ENCODE measurements around the gene FNDC7.
"Not testable (repeated sequence)": the region's sequence is repeated elsewhere in the genome, so short reads cannot be mapped to it uniquely, and the experiment has no call there.

The FNDC7 gene

DNA sequence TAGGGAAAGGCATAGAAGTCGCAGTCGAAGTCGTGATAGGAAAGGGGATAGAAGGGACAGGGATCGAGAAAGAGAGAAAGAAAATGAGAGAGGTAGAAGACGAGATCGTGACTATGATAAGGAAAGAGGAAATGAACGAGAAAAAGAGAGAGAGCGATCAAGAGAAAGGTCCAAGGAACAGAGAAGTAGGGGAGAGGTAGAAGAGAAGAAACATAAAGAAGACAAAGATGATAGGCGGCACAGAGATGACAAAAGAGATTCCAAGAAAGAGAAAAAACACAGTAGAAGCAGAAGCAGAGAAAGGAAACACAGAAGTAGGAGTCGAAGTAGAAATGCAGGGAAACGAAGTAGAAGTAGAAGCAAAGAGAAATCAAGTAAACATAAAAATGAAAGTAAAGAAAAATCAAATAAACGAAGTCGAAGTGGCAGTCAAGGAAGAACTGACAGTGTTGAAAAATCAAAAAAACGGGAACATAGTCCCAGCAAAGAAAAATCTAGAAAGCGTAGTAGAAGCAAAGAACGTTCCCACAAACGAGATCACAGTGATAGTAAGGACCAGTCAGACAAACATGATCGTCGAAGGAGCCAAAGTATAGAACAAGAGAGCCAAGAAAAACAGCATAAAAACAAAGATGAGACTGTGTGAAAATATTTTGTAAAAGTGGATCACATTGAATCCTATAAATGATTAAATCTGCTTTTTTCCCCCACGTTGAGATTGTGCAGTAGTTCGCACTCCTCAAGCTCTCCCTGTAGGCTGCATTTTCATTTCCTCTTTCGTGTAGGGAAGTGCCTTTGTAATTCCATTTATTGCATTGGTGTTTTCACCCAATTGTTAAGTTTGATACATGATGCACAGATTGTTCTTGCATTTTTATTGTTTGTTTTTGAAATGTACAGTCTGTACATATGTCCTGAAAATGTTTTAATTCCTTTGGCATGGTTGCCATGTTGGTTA, 13.1 kb upstream of the FNDC7 start:
- no peak for DNase-seq (ENCODE audit: low spot score)

DNA sequence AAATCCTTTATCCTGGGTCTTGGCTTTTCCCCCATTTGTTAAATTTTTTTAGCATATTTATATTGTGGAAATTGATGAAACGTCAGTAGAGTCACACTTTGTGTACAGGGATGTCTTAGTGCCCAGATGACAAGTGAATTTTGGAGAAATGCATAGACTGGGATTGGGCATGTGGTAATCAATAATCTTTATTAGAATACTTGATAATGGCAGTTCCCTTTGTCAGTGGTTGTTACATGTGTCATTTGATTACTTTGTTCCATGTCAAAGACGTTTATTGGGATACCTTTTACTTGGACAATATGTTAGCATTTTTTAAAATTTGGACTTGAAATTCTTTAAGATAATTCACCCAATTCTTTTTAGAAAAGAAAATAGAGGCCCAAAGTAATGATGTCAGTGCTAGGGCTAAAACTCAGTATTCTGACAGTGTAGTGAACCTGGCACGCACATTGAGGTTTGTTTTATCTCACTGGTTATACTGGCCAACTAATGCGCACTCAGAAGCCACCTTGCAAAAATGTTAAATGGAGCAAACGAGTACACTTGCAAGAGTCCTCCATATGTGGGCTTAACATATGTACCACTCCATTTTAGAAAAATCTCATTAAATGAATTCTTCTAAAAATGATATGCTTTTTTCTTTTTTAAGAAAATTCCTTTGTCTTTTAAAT, 11.4 kb upstream of the FNDC7 start:
- no peak for DNase-seq (ENCODE audit: low spot score)

DNA sequence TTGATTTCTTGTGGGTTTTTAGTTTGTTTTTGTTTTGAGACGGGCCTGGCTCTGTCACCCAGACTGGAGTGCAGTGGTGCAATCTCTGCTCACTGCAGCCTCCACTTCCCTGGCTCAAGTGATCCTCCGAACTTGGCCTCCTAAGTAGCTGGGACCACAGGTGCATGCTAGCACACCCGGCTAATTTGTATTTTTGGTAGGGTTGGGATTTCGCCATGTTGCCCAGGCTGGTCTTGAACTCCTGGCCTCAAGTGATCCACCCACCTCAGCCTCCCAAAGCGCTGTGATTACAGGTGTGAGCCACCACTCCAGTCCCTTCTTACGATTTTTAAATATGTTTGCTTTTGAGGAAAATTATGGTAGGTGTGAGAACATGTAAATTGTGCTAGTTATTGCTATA, 10.6 kb upstream of the FNDC7 start:
- DNase-seq (ENCODE audit: low spot score), result not testable (repeated sequence)

DNA sequence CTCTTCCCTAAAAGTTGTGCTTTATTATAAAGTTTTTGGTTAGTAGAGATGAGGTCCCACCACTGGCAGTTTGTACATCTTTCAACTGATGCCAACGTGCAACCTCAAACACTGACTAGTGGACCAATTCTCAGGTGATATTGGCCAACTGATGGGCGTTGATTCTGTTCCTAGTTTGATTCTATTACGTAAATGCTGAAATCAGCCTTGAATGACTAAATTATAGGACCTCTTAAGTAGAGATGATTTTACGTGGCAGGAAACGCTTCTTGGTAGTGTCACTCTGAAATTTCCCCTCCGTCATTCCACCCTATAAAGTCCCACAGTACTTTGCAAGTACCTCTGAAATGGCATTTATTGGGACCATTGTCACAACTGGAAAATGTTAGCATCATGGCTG, 8.8 kb upstream of the FNDC7 start:
- no peak for DNase-seq (ENCODE audit: low spot score)

DNA sequence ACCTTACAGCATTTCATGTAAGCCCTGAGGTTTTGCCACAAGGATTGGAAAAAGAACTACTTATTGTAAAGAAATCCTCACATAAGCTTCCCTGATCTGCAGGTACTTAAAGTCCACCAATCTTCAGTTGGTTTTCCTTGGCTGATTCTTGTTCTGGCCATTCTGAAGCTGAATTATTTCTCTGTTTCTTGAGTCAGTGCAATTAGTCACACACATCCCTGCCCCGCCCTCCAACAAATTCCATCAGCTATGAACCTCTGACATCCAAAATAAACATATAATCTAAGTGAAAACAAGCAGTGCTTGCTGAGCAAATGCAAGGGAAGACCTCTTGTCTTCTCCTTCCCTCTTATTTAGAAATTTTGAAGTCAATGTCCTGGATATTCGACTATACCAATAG, 8.2 kb upstream of the FNDC7 start:
- no peak for DNase-seq (ENCODE audit: low spot score)

DNA sequence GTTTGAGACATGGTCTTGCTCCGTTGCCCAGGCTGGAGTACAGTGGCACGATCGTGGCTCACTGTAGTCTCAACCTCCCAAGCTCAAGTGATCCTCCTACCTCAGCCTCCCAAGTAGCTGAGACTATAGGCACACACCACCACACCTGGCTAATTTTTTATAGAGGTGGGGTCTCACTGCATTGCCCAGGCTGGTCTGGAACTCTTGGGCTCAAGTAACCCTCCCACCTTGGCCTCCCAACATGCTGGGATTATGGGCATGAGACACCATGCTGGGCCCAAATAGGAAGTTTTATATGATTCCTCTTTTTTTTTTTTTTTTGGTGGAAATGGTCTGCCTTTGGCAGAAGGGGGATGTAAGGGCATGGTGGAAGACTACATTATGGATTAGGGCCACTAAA, 6.1 kb upstream of the FNDC7 start:
- DNase-seq (ENCODE audit: low spot score), result no peak

DNA sequence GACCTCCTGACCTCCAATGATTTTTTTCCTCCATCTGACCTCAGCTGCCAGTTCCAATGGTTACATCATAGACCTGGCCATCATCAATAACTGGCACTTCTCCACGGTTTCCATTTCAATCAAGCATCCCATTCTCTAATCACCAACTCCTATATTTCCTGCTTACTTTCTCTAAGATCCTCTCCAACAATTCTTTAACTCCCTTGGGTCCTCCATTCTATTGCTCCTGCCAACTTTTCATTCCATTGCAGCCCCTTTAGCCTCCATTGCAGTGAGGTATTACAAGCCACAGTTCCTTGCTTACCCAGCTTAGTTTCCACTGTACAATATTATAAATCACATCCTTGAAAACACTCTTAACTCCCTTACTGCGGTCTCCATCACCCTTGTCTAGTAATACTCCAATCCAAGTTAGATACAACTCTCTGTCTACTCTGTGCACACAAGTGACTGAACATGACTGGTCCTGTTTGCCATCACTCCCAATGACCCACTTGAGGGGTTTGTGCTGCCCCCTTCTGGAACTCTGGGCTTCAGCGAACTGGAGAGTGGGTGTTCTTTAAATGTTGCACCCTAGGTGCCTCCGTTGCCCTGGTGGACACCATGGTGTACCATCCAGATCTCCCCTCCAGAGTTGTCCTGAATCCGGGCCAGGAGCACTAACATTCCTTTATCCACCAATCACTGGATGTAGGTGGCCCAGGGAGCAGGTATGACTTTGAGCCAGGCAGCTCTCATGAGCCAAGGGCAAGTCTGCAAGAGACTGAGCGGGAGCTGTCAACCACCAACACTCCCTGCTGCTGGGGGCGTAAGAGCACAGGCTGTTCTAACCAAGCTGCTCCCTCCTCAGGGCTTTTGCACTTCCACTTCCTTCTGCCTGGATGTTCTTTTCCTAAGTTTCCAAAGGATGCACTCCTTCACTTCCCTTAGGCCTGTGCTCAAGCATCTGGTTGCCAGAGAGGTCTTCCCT, 3.7 kb upstream of the FNDC7 start:
- no peak for DNase-seq (ENCODE audit: low spot score)

DNA sequence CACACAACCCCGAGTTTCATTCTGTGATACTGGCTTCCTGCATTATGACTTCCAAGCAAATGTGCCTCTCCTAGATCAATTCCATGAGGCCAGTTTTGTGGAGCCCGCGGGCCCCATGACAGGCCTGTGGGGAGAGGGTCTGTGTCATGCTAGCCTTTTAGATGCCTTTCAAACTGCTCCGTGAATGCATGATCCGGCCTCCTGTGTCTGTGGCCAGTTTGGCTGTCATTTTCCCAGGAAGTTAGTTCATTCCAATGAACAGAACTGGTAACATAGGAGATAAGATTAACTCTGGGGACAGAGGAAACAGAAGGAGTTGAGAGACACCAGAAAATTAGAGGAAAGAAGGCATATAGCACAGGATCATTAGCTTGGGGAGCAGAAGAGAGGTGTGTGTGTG, 3.2 kb downstream of the FNDC7 start:
- no peak for DNase-seq (ENCODE audit: low spot score)

DNA sequence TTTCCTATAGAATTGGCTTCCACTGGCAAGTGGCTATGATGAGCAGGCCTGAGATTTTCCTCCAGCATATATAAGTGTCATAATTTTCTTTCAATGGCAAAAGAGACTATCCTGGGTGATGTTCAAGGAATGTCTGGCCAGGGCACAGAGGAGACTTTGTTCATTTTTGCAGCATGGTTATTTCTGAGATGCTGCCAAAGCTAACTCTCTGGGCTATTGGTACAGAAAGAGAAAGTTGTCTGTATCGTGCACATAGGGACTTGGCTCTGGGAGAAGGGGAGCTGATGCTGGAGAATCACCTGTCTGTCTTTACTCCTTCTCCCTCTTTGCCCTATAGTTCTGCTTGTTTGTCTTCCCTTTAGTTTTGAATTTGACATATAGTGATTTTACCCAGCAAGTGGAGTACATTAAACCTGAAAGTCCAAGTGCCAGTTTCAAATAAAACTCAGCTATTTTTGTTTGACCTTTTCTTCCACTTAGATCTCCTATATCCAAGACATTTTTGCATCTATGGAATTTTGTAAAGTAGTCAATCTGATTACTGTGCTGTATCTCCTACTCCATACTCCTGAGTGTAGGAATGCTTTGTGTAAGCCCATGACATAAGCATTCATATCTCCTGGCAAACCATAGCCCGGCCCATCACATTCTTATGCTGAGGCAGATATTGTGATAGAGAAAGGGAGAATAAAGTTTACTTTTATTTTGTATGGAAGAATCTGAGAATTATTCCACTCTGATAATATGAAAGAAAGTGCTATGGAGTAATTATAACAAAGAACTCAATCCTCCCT, 3.9 kb downstream of the FNDC7 start:
- DNase-seq (ENCODE audit: low spot score), result no peak

DNA sequence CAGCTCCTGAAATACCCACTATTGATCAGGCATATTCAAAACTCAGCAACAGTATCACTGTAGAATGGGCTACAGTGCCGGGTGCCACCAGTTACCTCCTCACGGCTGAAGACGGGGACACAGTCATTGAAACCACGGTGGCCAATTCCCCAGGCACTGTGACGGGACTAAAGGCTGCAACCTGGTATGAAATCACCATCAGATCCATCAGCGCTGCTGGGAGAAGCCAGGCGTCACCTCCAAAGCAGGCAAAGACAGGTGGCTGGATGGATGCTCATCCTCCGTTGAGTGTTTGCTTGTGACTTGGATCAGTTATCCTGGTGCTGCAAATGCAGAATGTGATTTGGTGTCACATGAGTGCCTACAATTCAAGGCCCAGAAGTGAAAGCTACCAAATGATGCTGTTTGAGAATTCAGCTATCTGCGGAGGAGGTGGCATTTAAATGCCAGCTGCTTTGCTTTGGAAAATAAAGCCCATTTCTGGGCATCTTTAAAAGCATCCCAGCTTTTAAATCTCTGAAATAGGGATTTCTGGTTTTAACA, 5.1 kb downstream of the FNDC7 start:
- no peak for DNase-seq (ENCODE audit: low spot score)

DNA sequence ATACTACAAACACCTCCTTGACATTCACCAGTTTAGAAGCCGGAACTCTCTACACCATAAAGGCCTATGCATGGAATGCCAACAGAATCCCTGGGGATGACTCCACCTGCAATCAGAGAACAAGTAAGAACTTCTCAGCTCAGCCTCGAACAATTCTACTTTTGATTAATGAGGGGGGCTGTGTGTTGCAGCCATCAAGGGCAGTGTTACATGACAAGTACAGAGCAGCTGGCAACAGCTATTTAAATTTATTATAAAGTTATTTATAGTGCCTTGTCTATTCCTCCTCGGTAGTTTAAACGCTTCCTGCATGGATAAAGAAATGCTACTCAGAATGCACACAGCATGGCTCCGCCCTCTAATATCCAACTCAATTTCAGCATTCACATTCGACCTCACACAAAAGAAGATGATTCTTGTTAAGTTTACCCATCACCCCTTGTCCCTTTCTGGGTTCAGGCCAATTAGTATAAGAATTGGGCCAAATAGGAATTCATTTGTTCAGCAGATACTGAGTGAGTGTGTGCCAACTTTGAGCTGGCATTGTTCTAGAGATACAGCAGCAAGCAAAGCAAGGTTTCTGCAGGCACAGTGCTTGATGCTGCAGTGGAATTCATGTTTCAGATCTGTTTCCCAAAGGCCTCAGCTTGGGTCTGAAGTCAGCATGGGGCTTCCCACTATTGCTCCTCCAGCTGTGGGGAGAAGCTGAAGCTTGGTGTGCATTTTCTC, 6.4 kb downstream of the FNDC7 start:
- no peak for DNase-seq (ENCODE audit: low spot score)

DNA sequence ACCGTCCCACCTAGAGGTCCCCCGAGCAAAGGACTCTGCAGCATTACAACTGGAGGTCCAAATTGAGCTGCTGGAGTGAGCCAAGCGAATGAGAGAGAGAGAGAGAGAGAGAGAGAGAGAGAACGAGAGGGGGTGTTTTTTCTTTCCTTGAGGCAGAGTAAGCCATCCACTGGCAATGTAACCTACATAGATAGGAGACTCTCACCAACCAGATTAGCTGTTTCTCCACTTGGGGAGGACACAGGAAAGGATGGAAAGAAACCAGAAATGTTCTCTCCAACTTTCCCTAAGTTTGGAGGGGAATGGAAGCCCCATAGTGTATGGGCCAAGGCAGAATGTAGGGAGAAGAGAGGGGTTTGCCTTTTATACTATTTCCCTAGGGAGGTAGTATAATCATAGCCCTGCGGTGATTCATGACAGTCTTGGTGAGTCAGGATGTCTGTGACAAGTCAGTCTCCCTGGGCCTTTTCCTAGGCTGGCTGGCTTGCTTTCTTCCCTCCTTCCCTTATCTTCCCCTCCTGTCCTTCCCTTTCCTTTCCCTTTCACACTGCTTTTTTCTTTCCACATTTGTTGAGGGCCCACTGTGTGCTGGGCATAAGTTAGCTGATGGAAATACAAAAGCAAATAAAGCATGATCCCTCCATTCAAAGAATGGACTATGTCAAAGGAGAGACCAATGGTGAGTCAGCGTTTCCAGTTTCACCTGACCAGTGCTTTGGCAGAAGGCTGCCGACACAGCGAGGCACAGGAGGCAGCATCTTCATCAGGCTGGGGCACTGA, 7.1 kb downstream of the FNDC7 start:
- no peak for DNase-seq (ENCODE audit: low spot score)

DNA sequence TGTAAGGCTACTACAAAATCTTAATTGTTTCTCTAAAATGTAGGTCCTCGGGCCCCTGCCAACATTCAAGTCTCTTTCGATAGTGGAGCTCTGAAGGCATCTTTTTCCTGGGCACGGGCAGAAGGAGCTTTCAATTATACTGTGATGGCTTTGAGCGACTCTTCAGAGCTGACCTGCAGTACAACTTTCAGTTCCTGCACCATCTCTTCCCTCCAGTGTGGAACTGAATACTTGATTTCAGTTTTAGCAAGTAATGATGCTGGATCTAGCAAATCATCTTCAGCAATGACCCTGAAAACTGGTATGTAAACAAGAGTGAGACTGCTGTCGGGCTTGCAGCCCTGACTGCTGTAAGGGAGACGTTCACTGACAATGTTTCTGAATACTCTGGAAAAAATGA, 9.6 kb downstream of the FNDC7 start:
- DNase-seq (ENCODE audit: low spot score), result no peak

DNA sequence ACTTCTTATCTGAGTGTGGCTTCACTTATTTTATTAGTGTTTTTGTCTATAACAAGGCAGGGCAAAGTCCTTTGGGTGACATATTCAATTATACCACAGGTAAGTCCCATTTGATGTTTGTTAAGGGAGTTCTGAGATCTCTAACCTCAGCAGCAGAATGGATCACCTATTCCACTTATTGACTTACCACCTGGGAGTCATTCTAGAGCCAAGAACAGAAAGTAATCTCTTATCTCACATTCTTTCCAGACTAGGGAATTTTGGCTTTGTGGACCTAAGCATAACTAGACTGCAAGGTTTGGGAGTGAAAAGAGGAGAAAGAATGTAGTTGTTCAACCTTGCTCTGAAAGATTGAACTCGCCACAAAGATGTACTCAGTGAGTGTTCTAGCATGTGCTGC, 13.2 kb downstream of the FNDC7 start:
- DNase-seq (ENCODE audit: low spot score), result no peak

DNA sequence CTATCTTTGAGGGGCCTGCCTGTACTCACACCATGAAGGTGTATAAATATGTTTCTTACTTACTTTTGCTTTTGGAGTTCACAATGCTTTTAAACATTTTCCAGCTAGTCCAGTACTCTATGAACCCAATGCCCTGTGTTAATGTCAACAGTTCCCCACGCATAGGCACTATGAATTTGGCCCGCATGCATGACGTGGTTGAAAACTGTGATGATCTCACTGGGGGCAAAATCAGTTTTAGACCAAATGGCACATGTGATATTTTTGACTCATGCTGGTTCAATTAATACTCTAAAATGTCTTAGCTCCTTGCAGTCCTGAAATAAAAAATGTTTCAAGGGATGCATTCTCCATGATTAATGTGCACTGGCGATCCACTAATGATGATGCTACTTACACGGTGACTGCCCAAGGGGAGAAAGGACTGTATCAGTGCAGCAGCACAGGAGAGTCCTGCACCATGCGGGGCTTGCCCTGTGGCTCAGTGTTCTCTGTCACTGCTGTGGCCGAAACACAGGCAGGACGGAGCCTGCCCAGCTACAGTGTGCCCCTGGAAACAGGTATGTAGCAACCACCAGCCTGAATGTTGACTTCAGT, 15.7 kb downstream of the FNDC7 start:
- DNase-seq (ENCODE audit: low spot score), result no peak

DNA sequence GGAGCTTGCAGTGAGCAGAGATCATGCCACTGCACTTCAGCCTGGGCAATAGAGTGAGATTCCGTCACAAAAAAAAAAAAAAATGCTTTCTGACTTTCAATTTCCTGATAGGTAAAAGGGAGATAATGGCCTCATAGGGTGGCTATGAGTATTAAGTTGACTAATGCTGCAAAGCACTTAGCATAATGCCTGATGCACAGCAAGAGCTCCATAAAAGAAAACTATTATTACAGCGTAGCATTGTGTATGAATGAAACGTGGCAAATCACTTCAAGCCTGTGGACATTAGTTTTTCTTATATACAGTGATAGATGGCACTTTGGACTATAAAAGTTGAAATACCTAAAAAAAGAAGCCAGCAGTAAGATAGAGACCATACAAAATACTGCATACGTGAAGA, 16.8 kb downstream of the FNDC7 start:
- DNase-seq (ENCODE audit: low spot score), result no peak

DNA sequence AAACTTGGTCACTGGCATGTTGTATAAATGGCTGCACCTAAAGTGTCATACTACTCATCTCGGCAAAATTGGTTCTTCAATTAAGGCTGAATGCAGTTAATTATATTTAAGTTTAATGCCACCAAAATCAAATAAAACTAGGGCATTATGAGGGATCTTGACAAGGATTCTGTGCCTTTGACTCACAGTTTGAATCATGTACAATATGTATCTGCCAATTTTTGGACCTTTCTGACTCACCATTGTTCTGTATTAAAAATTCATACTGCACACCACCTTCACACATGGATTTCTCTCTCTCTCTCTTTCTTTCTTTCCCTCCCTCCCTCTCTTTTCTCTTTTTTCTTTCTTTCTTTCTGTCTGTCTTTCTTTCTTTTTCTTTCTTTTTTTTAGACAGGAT, 19.7 kb downstream of the FNDC7 start:
- no peak for DNase-seq (ENCODE audit: low spot score)

DNA sequence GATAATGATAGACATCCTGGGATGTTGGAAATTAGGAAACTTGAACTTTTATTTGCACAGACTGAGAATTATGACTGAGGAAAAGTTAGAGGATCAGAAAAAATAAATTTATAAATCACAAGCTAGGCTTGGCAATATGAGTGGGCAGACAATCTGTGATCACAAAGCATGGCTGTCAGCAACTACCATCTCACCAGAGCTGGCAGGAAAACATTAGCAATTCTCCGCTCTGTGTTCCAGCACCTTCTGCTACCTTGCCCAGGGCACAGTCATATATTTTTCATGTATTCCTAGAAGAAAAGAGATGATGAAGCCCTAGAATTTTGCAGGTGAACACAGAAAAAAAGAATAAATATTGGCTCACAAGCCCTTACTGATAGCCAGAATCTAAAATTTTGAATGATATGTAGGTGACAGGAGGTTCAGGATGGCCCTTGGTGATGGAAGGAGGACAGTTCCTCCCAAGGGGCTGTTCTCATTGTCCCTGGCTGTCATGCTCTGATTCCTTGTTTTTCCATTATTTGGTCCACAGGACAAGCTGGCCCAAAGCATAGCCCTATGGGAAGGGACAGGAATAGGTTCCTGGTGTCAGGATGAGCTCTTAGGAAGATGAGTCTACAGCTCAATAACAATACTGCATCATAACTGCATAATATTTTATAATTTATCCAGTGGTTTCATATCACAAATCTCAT, 21.6 kb downstream of the FNDC7 start:
- DNase-seq (ENCODE audit: low spot score), result no peak

DNA sequence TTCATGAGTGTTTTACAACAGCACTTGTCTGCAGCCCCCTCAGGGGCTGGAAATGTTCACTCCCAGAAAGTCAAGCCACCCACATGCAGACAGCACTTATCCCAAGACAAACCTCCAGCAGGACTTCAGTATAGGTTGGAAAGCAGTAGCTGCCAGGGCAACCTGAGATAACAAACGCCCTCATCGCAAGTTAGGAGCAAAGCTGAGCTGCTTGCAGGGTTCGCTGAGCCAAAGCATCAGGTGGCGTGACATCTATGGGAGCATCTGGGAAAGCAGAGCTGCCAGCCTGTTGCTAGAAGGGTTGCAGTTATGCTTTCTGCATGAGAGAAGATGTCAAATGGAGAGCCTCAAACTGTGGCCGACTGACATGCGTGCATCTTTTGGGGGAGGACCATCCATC, 29.5 kb downstream of the FNDC7 start:
- no peak for DNase-seq (ENCODE audit: low spot score)
